ENCODE measurements around the gene SCGN.

GRCh38 chr6:25635886-25636317 is 16.1 kb upstream of the SCGN start:
- TF ChIP-seq ESRRA (IDR thresholded peaks at IDR 0.05; ENCODE audit: borderline replicate concordance, low read length) (no peak), POLR2A (IDR thresholded peaks at IDR 0.05; ENCODE audit: low read length) (no peak)
- TF ChIP-seq, protein P1, sequence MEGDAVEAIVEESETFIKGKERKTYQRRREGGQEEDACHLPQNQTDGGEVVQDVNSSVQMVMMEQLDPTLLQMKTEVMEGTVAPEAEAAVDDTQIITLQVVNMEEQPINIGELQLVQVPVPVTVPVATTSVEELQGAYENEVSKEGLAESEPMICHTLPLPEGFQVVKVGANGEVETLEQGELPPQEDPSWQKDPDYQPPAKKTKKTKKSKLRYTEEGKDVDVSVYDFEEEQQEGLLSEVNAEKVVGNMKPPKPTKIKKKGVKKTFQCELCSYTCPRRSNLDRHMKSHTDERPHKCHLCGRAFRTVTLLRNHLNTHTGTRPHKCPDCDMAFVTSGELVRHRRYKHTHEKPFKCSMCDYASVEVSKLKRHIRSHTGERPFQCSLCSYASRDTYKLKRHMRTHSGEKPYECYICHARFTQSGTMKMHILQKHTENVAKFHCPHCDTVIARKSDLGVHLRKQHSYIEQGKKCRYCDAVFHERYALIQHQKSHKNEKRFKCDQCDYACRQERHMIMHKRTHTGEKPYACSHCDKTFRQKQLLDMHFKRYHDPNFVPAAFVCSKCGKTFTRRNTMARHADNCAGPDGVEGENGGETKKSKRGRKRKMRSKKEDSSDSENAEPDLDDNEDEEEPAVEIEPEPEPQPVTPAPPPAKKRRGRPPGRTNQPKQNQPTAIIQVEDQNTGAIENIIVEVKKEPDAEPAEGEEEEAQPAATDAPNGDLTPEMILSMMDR (IDR thresholded peaks at IDR 0.05), result no peak
